ENCODE results near the gene CCDC50.

CCDC50 gene

DNA sequence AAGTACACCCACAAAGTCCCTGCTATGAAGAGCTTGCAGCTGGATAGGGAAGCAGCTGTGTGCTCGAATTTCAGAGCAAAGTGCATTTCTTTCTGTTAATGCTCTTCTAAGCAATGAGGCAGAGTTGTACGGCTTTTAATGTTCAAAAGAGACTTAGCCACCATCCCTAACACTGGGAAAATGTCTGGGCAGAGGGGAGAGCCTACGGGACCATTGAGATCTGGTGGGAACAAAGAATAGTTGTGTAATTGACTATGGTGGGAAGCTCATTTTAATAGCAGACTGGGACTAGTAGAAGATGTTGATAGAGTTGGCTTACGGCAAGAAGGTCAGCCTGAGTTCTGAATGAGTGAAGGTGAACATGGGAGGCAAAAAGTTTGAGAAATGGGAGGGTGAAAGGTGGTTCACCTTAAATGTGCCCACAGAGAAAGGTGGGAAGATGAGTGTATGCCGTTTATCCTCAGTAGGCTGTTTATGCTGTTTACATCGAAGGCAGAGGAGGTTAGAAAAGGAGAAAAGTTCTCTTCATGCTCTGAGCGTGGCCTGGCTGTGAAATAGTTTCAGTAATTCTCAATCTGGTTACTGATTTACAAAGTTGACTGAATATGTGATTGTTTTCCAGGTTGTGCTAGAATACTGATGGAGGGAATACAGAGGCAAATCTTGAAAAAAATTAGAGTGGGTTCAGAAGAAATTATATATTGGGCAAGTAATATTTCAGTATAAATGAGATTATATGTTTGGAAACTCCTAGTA, 24.0 kb downstream of the CCDC50 start:
- H3K4me3 ChIP-seq (ENCODE audit: low read depth, low read length), result no peak overlapping the region
- peak; percentile 40 for DNase-seq (ENCODE audit: low read depth)
- TF ChIP-seq, protein P1, sequence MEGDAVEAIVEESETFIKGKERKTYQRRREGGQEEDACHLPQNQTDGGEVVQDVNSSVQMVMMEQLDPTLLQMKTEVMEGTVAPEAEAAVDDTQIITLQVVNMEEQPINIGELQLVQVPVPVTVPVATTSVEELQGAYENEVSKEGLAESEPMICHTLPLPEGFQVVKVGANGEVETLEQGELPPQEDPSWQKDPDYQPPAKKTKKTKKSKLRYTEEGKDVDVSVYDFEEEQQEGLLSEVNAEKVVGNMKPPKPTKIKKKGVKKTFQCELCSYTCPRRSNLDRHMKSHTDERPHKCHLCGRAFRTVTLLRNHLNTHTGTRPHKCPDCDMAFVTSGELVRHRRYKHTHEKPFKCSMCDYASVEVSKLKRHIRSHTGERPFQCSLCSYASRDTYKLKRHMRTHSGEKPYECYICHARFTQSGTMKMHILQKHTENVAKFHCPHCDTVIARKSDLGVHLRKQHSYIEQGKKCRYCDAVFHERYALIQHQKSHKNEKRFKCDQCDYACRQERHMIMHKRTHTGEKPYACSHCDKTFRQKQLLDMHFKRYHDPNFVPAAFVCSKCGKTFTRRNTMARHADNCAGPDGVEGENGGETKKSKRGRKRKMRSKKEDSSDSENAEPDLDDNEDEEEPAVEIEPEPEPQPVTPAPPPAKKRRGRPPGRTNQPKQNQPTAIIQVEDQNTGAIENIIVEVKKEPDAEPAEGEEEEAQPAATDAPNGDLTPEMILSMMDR (conservative IDR thresholded peaks at IDR 0.05; ENCODE audit: low read depth, low read length), result no peak

DNA sequence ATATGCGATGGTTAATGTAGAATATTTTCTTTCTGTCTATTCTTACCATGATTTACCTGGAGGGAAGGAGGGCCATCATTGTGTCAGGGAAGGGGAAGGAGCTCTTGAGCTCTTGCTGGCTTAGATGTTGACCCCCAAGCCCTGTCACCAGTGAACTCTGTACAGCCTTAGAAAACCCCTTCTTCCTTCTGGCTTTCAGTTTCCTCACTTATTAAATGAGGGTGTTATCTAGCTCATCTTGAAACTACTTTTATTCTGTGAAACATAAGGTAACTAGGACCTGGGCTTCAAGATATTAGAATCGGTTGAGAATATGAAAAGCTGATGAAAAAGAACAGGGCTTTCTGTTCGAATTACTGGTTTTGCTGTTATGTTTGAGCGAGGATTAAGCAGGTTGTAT, 26.2 kb downstream of the CCDC50 start:
- no peak overlapping the region for H3K4me3 ChIP-seq (ENCODE audit: low read depth, low read length)
- TF ChIP-seq, protein P1 (conservative IDR thresholded peaks at IDR 0.05; ENCODE audit: low read depth, low read length), result no peak
- DNase-seq (ENCODE audit: low read depth), result no peak

DNA sequence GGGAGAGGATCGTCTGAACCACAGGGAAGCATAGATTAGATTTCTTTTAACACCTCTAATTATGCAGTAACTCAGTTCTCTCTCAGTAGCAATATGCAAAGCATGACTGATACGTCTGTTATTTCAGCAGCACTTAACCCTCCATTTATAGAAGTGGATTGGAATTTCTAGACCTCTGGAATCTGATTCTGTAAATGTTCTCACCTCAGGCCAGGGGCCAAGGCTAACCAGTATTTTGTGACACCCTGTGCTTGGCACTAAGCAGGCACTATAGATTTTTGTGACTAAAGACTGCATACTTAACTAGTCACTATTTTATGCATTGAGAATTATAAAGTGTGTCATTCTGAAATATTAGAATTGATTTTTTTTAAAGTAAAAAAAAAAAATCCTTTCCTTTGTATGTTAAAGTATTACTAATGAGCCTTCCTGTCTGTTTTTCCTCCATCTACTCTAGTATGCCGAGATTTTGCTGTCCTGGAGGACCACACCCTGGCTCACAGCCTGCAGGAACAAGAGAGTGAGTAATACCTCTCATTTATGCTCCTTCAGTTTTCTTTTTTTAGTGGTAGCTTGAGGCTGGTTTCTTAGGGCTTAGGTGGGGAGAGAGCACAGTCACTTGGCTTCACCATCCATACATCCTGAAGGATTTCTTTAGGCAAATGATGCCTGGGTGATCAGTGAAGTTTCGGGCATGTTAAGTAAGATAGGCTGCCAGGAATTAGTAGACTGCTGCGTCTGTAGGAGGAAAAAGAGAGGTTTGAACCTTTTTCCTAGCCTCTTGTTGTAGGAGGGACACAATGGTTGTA, 27.6 kb downstream of the CCDC50 start:
- TF ChIP-seq, protein P1 (conservative IDR thresholded peaks at IDR 0.05; ENCODE audit: low read depth, low read length), result no peak
- DNase-seq (ENCODE audit: low read depth), result peak; percentile 88
- H3K4me3 ChIP-seq (ENCODE audit: low read depth, low read length), result no peak overlapping the region

DNA sequence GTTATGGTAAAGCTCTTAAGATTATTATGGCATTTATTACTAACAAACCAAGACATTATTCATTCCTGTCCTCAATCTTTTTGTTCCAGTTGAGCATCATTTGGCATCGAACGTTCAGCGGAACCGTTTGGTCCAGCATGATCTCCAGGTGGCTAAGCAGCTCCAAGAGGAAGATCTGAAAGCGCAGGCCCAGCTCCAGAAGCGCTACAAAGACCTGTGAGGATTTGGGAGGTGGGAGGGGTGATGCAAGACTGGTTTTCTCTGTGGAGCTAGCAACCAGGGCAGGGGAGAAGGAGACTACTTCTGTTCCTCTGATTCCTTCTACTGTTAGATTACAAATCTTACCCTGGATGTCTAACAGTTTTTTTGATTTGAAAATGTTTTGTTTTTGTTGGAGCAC, 28.7 kb downstream of the CCDC50 start:
- TF ChIP-seq, protein P1 (conservative IDR thresholded peaks at IDR 0.05; ENCODE audit: low read depth, low read length), result no peak

DNA sequence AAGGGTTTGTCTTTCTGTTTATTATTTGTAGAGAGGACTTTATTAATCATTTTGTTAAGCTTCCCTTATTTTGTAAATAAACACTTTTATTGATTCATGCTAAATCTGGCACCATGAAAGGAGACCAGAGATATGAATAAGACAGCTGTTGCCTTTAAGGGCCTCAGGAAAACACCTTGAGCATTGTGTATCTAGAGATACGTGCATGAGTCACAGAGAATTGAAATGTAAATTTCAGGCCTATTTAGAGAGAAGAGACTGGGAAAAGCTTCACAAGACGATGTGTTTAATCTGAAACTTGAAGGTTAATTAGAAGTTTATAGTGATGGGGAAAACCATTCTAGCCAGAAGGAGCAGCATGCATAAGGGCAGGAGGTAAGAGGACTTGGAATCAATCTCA, 29.7 kb downstream of the CCDC50 start:
- no peak for DNase-seq (ENCODE audit: low read depth)
- TF ChIP-seq, protein P1 (conservative IDR thresholded peaks at IDR 0.05; ENCODE audit: low read depth, low read length), result no peak
- no peak overlapping the region for H3K4me3 ChIP-seq (ENCODE audit: low read depth, low read length)

More for the DNA sequence above, 28.7 kb downstream of the CCDC50 start:
- H3K4me3 ChIP-seq (ENCODE audit: low read depth, low read length), result no peak overlapping the region
- no peak for DNase-seq (ENCODE audit: low read depth)

DNA sequence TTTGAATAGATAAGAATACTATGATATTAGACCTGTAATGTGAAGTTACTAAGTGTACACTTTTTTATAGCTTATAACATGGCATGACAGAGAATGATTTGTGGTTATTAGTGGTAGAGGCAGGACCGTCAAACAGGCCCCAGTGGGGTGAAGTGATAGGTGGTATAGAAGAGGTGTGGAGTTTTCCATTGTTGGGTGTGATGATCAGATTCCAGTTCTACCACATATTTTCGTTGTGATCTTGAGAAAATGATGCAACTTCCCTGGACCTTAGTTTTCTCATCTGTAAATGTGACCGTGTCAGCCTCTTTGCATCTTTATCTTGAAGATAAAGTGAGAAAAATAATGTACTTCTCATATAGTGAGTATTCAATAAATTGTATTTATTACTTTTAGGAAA, 31.4 kb downstream of the CCDC50 start:
- TF ChIP-seq, protein P1 (conservative IDR thresholded peaks at IDR 0.05; ENCODE audit: low read depth, low read length), result no peak
- no peak overlapping the region for H3K4me3 ChIP-seq (ENCODE audit: low read depth, low read length)
- no peak for DNase-seq (ENCODE audit: low read depth)

Data from choroid plexus epithelial cell (primary cell).